ENCODE measurements around the gene RDH13.

The RDH13 gene

DNA sequence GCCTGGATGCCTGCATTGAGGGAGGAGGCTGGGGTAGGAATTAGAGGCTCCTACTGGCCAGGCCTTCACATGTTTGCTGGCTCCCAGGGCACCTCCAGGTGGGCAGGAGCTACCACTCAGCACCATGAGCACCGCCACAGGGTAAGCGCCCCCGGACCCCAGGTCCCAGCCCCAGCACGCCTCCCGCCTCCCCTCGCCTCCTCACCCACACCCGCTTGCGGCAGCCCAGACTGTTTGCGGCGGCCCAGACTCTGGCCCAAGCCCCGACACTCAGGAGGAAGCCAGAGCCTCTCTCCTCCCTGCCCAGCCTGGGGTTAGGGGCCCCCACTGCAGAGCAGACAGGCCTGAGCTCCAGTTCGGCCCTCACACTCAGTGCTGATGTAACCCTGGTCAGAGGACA, 13.4 kb upstream of the RDH13 start:
- ATAC-seq (ENCODE audit: insufficient read depth, low read depth) (no peak), DNase-seq (no peak)
- Histone ChIP-seq H2AFZ (ENCODE audit: low read depth, low read length) (no peak overlapping the region), H3K4me3 (ENCODE audit: low read depth in 1 of 2, low read length in 2 of 2) (no peak overlapping the region), H3K27me3 (ENCODE audit: insufficient read depth, low read length, poor library complexity) (no peaks in the 10 kb centered on the region), H3K79me2 (ENCODE audit: insufficient read depth, low read length) (no peaks in the 10 kb centered on the region), H3K4me1 (ENCODE audit: insufficient read depth, low read length) (no peaks in the 10 kb centered on the region), H4K20me1 (ENCODE audit: insufficient read depth, low read length) (no peaks in the 10 kb centered on the region), H3K9me3 (ENCODE audit: insufficient read depth, low read length, severe bottlenecking) (no peaks in the 10 kb centered on the region), H3K27ac (ENCODE audit: low read length) (no peak overlapping the region), H3K36me3 (ENCODE audit: insufficient read depth, low read length) (no peaks in the 10 kb centered on the region), H3K4me2 (ENCODE audit: insufficient read depth, low read length) (no peak overlapping the region), H3K9ac (ENCODE audit: low read depth, low read length) (no peak overlapping the region)
- TF ChIP-seq EZH2 (IDR thresholded peaks at IDR 0.05; ENCODE audit: borderline replicate concordance, low read depth, low read length, severe bottlenecking): no peak
- TF ChIP-seq, protein P1, sequence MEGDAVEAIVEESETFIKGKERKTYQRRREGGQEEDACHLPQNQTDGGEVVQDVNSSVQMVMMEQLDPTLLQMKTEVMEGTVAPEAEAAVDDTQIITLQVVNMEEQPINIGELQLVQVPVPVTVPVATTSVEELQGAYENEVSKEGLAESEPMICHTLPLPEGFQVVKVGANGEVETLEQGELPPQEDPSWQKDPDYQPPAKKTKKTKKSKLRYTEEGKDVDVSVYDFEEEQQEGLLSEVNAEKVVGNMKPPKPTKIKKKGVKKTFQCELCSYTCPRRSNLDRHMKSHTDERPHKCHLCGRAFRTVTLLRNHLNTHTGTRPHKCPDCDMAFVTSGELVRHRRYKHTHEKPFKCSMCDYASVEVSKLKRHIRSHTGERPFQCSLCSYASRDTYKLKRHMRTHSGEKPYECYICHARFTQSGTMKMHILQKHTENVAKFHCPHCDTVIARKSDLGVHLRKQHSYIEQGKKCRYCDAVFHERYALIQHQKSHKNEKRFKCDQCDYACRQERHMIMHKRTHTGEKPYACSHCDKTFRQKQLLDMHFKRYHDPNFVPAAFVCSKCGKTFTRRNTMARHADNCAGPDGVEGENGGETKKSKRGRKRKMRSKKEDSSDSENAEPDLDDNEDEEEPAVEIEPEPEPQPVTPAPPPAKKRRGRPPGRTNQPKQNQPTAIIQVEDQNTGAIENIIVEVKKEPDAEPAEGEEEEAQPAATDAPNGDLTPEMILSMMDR (IDR thresholded peaks at IDR 0.05; ENCODE audit: borderline replicate concordance, extremely low read depth, low read length, poor library complexity, severe bottlenecking): no peak

DNA sequence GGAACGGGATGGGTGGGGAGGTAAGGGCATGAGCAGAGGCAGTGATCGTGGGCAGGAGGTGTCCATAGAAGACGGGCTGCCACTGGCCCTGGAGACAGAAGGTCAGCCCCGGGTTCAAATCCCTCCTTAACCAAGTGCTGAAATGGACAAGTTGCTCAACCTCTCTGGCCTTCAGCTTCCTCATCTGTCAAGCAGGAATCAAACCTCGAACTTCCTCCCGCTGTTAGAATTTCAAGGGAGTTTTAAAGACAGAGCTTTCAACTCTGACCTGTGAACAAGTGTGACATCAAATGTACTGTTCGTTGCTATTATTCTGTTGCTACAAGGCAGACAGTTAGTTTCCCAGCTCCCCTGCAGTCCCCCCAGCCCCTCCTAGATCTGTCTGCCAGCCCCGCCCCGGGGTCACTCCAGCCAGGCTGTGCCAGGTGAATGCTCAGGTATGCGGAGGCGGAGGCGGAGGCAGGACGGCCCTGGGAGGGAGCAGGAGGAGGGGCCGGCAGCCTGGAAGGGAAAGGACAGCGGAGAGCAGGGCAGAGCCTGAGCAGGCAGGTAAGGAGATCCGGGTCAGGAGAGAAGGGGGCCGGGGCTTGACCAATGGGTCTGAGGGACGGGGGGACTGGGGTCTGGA, 12.5 kb upstream of the RDH13 start, which contains the start of gene EPS8L1:
EPS8L1 (plus strand) TSS at position 499 of the 628 bp plus-strand sequence. CDS start 576 bp downstream, outside the sequence.
- ATAC-seq (ENCODE audit: insufficient read depth, low read depth) (no peak), DNase-seq (no peak)
- H3K27me3 ChIP-seq (ENCODE audit: insufficient read depth, low read length, poor library complexity): no peaks in the 10 kb centered on the region
- H3K27ac ChIP-seq (ENCODE audit: low read length): no peak within 1 kb of the TSS
- H2AFZ ChIP-seq (ENCODE audit: low read depth, low read length): no peak within 1 kb of the TSS
- no peak within 1 kb of the TSS for H3K9ac ChIP-seq (ENCODE audit: low read depth, low read length)
- H3K4me1 ChIP-seq (ENCODE audit: insufficient read depth, low read length): no peaks in the 10 kb centered on the region
- TF ChIP-seq, protein P1 (IDR thresholded peaks at IDR 0.05; ENCODE audit: borderline replicate concordance, extremely low read depth, low read length, poor library complexity, severe bottlenecking): no peak
- TF ChIP-seq EZH2 (IDR thresholded peaks at IDR 0.05; ENCODE audit: borderline replicate concordance, low read depth, low read length, severe bottlenecking): no peak
- H4K20me1 ChIP-seq (ENCODE audit: insufficient read depth, low read length): 0 out of 2 replicates have a peak, but pooled peaks cover 3% of the 10 kb centered on the region
- no peaks in the 10 kb centered on the region for H3K36me3 ChIP-seq (ENCODE audit: insufficient read depth, low read length)
- no peak within 1 kb of the TSS for H3K4me2 ChIP-seq (ENCODE audit: insufficient read depth, low read length)
- no peaks in the 10 kb centered on the region for H3K79me2 ChIP-seq (ENCODE audit: insufficient read depth, low read length)
- no peak within 1 kb of the TSS for H3K4me3 ChIP-seq (ENCODE audit: low read depth in 1 of 2, low read length in 2 of 2)
- H3K9me3 ChIP-seq (ENCODE audit: insufficient read depth, low read length, severe bottlenecking): no peaks in the 10 kb centered on the region

DNA sequence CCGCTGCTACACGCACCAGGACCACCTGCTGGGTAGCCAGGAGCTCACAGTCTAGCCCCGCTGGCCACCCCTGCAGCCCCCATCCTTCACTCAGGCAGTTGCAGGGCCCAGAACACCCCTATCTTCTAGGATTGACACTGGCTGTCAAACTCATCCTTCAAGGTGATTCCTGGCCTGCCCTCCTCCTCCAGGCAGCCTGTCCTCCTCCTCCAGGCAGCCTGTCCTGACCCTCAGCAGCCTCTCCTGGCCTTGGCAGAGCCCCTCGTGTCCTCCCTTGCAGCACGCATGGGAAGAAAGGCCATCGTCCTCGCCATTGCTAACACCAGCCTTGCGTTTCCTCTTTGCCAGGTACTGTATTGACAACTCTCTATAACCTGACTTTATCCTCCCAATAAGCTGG, 9.0 kb upstream of the RDH13 start:
- H3K27me3 ChIP-seq (ENCODE audit: insufficient read depth, low read length, poor library complexity): no peaks in the 10 kb centered on the region
- H3K9ac ChIP-seq (ENCODE audit: low read depth, low read length): no peak overlapping the region
- no peak overlapping the region for H3K27ac ChIP-seq (ENCODE audit: low read length)

More for the DNA sequence above, 9.0 kb upstream of the RDH13 start:
- H4K20me1 ChIP-seq (ENCODE audit: insufficient read depth, low read length): 0 out of 2 replicates have a peak, but pooled peaks cover 3% of the 10 kb centered on the region
- no peak overlapping the region for H3K4me3 ChIP-seq (ENCODE audit: low read depth in 1 of 2, low read length in 2 of 2)
- no peaks in the 10 kb centered on the region for H3K79me2 ChIP-seq (ENCODE audit: insufficient read depth, low read length)
- H3K4me1 ChIP-seq (ENCODE audit: insufficient read depth, low read length): no peaks in the 10 kb centered on the region
- H2AFZ ChIP-seq (ENCODE audit: low read depth, low read length): no peak overlapping the region
- no peak overlapping the region for H3K4me2 ChIP-seq (ENCODE audit: insufficient read depth, low read length)
- DNase-seq (no peak), ATAC-seq (ENCODE audit: insufficient read depth, low read depth) (no peak)
- H3K9me3 ChIP-seq (ENCODE audit: insufficient read depth, low read length, severe bottlenecking): no peaks in the 10 kb centered on the region
- TF ChIP-seq, protein P1 (IDR thresholded peaks at IDR 0.05; ENCODE audit: borderline replicate concordance, extremely low read depth, low read length, poor library complexity, severe bottlenecking): no peak
- no peak for TF ChIP-seq EZH2 (IDR thresholded peaks at IDR 0.05; ENCODE audit: borderline replicate concordance, low read depth, low read length, severe bottlenecking)
- H3K36me3 ChIP-seq (ENCODE audit: insufficient read depth, low read length): no peaks in the 10 kb centered on the region

Measured in DND-41 (cell line).